HepG2 (cell line): ENCODE results near the gene NME1. TPM values are rescaled to one million over a fixed set of nuclear protein-coding genes. Genes with fewer than 3 reads are reported as not detected.

ENCODE experiments used
- ADNP ChIP-seq: sonication (generic); formaldehyde crosslinking; IDR thresholded peaks from 2 replicates; pipeline ENCODE4 v1.4.0; 2020; ENCODE audit warnings: missing genetic modification reagents
- FIP1L1 ChIP-seq: fragments of 200-400 bp; formaldehyde crosslinking; IDR thresholded peaks from 2 replicates; pipeline ENCODE4 v1.6.1; 2018; ENCODE audit warnings: low read depth, mild to moderate bottlenecking, low read length, moderate library complexity, borderline replicate concordance; ENCODE audit not compliant: insufficient read depth
- FOXA3 ChIP-seq: IDR thresholded peaks from 2 replicates; pipeline ENCODE4 v1.6.1; 2016; ENCODE audit warnings: missing genetic modification reagents, missing compliant biosample characterization
- FUBP1 ChIP-seq: sonication (generic); formaldehyde crosslinking; IDR thresholded peaks from 2 replicates; pipeline ENCODE4 v1.5.1; 2020; ENCODE audit warnings: missing genetic modification reagents, mild to moderate bottlenecking, borderline replicate concordance
- KDM2A ChIP-seq: sonication (generic); formaldehyde crosslinking; IDR thresholded peaks from 2 replicates; pipeline ENCODE4 v1.4.0; 2020; ENCODE audit warnings: low read depth, missing genetic modification reagents, borderline replicate concordance
- KIAA2018 ChIP-seq: sonication (generic); formaldehyde crosslinking; IDR thresholded peaks from 2 replicates; pipeline ENCODE4 v1.5.0; 2020; ENCODE audit warnings: mild to moderate bottlenecking, missing genetic modification reagents, borderline replicate concordance
- MEIS2 ChIP-seq: sonication (generic); formaldehyde crosslinking; IDR thresholded peaks from 2 replicates; pipeline ENCODE4 v1.9.0; 2021; ENCODE audit warnings: mild to moderate bottlenecking, missing genetic modification reagents
- ZBTB38 ChIP-seq: sonication (generic); formaldehyde crosslinking; IDR thresholded peaks from 2 replicates; pipeline ENCODE4 v1.5.1; 2020; ENCODE audit warnings: mild to moderate bottlenecking, missing genetic modification reagents
- ZNF343 ChIP-seq: sonication (generic); formaldehyde crosslinking; IDR thresholded peaks from 2 replicates; pipeline ENCODE4 v1.4.0; 2020; ENCODE audit warnings: mild to moderate bottlenecking, missing genetic modification reagents
- ZNF841 ChIP-seq: sonication (generic); formaldehyde crosslinking; IDR thresholded peaks from 2 replicates; pipeline ENCODE4 v1.8.1; 2023; ENCODE audit warnings: missing genetic modification reagents, borderline replicate concordance
- polyA plus RNA-seq, 8 experiments: library from polyadenylated mRNA; depleted of rRNA in 3 of 8; stranded (reverse) in 7 of 8; unstranded in 1 of 8; fragments of >200 nt; fragmentation: Illumina TruSeq in 4 of 8; extraction: Trizol in 4 of 8; gene quantifications; 2 replicates each; pipeline versions ENCODE4 v1.2.1 to v1.2.3, GENCODE V29; 2011 to 2016; ENCODE audit warnings: low read depth in 4 of 8, missing spikeins in 1 of 8, mixed read lengths in 1 of 8; ENCODE audit not compliant: insufficient read depth in 1 of 8
- total RNA-seq, 5 experiments: library from RNA; depleted of rRNA; stranded (reverse); fragments of >200 nt; fragmentation: Illumina TruSeq; extraction: Trizol; gene quantifications; 2 replicates each; pipeline ENCODE4 v1.2.3, GENCODE V29; 2016; ENCODE audit warnings: low read depth in 1 of 5
- TF ChIP-seq, protein P1 (sequence below), 2 experiments: sonication (generic) in 1 of 2; formaldehyde crosslinking in 1 of 2; IDR thresholded peaks; 2 replicates each; pipeline versions ENCODE4 v1.5.1 to v1.6.1; 2011 to 2020; ENCODE audit warnings: borderline replicate concordance in 1 of 2, low read depth in 1 of 2, low read length in 1 of 2, mild to moderate bottlenecking in 1 of 2, missing genetic modification reagents in 1 of 2, moderate library complexity in 1 of 2
- TF ChIP-seq, protein P2 (sequence below): sonication (generic); formaldehyde crosslinking; IDR thresholded peaks from 2 replicates; pipeline ENCODE4 v1.5.0; 2020; ENCODE audit warnings: mild to moderate bottlenecking, missing genetic modification reagents

NME1 gene
- total and polyA plus RNA-seq, 2 of the 13 experiments (the other 11 are each of a cell fraction or from before 2014, with no cell fraction given): 295 to 516 TPM

- TF ChIP-seq, protein P1, sequence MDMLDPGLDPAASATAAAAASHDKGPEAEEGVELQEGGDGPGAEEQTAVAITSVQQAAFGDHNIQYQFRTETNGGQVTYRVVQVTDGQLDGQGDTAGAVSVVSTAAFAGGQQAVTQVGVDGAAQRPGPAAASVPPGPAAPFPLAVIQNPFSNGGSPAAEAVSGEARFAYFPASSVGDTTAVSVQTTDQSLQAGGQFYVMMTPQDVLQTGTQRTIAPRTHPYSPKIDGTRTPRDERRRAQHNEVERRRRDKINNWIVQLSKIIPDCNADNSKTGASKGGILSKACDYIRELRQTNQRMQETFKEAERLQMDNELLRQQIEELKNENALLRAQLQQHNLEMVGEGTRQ (IDR thresholded peaks at IDR 0.05; ENCODE audit: low read depth, low read length): no peak
- TF ChIP-seq, protein P1 (CRISPR knock-in tag; IDR thresholded peaks at IDR 0.05; ENCODE audit: borderline replicate concordance): 0 out of 2 replicates have a peak, but pooled peaks have one; percentile 41
- TF ChIP-seq KDM2A (CRISPR knock-in tag): no peak
- TF ChIP-seq ADNP (CRISPR knock-in tag): no peak
- TF ChIP-seq KIAA2018: no peak
- TF ChIP-seq, protein P2, sequence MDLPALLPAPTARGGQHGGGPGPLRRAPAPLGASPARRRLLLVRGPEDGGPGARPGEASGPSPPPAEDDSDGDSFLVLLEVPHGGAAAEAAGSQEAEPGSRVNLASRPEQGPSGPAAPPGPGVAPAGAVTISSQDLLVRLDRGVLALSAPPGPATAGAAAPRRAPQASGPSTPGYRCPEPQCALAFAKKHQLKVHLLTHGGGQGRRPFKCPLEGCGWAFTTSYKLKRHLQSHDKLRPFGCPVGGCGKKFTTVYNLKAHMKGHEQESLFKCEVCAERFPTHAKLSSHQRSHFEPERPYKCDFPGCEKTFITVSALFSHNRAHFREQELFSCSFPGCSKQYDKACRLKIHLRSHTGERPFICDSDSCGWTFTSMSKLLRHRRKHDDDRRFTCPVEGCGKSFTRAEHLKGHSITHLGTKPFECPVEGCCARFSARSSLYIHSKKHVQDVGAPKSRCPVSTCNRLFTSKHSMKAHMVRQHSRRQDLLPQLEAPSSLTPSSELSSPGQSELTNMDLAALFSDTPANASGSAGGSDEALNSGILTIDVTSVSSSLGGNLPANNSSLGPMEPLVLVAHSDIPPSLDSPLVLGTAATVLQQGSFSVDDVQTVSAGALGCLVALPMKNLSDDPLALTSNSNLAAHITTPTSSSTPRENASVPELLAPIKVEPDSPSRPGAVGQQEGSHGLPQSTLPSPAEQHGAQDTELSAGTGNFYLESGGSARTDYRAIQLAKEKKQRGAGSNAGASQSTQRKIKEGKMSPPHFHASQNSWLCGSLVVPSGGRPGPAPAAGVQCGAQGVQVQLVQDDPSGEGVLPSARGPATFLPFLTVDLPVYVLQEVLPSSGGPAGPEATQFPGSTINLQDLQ (CRISPR knock-in tag): no peak
- no peak for TF ChIP-seq ZBTB38 (CRISPR knock-in tag)
- no peak for TF ChIP-seq ZNF841 (CRISPR knock-in tag)
- no peak for TF ChIP-seq FIP1L1
- no peak for TF ChIP-seq ZNF343 (CRISPR knock-in tag)
- peak; percentile 71; the same call in 1 of the 2 replicates for TF ChIP-seq FOXA3 (CRISPR knock-in tag)
- TF ChIP-seq MEIS2 (CRISPR knock-in tag): no peak
- no peak for TF ChIP-seq FUBP1
Observed at GRCh38 chr17:51118330-51119195, 34.8 kb upstream of the NME1 start (continued).
